HG03469 (cell line): ENCODE data around the gene DACT1.

Source experiments
- ATAC-seq: cut with Tn5 transposase; IDR thresholded peaks from one replicate; pipeline ENCODE4 v1.9.1; 2021; ENCODE audit warnings: mild to moderate bottlenecking, moderate library complexity, moderate number of reproducible peaks; ENCODE audit not compliant: unreplicated experiment

Gene DACT1

GRCh38 chr14:58663494-58664111 is 25.8 kb downstream of the DACT1 start:
- ATAC-seq: no peak

- no peak for ATAC-seq
Measured at GRCh38 chr14:58665773-58666500, 28.2 kb downstream of the DACT1 start.

DNA sequence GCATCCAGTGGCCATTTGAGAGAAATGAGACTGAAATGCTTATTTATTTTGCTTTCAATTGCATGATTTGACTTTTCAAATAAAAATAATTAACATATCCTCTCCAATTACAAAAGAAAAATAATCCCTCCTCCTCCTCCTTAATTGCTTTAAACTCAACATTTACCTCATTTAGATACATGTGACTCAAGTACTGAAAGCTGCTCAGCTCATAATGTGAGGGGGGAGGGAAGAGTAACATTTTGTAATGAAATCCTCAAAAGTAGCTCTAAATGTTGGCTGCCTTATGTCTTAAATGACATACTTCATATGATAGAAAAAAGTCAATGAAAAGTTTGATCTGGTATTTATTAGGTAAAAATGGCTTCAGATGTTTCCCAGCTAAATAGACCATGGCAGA is 29.0 kb downstream of the DACT1 start:
- no peak for ATAC-seq

DNA sequence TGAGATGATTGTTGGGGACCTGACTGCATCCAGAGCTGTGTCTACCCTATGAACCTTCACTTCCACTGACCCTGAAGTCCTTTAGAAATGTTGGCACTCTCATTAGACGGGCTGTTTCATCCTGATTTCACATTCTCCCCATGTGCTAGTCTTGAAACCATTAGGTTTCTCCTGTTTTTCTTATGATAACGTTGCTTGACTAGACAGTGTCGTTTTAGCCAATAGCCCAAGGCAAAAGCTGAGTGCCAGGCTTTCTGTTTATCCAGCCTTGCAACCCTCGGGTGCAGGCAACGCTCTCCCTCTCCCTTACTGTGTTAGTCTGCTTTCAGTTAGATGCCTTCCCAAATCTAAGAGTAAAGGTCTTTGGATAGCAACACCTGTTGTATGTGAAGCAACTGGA is 30.1 kb downstream of the DACT1 start:
- ATAC-seq: no peak

DNA sequence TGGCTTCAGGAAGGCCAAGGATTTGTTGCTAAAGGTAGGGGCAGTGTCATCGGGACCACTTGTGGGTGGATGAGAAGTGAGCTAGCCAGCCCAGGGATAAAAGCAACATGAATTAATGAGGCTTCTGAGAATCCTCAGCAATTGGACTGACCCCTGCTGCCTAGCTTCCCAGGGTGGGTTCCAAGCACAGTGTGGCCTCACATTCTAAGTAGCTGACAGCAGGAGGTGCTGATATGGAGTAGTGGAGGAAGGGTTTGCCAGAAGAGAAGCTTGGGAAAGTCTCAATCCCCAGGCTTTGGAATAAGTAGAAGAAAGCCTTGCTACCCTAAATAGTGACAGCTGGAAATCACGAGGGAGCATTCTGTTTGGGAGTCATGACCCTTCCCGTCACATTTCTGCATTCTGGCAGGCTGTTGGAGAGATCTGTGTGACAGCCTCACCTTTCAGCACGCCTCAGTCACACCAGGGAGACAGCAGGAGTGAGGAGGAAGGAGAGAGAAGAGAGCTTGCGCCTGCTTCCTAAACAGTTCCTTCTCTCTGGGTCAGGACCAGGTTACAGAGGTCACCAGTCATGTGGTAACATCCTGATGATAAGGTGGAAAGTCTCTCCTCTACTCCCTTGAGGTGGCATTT is 31.2 kb downstream of the DACT1 start:
- ATAC-seq: no peak

DNA sequence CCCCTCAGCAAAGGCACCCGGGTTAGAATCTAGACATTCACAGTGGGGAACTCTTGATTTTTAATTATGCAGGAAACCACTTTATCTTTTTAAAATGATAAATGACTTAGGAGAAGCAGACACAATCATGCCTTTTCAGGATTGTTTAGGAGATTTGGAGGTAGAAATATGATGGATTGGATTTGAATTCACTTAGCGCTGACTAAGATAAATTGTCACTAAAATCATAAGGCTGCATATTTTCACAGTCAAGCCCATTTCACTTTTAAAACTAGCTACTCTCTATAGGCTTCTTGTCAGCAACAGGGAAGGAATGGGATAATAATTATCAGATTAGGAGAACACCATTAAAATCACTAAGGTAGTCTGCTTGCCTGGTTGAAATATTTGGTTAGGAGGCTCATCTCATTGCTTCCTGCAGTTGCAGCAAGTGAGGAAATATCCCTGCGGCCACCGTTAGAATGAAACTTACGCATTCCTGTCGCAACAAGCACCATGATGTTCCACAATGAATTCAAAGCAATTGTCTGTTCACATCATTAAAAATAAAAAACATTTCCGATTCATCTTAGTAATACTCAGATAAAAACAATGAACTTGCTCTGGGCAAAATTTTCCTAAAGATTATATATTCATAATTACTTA is 31.9 kb downstream of the DACT1 start:
- no peak for ATAC-seq

- no peak for ATAC-seq
Measured at GRCh38 chr14:58671024-58671423, 33.3 kb downstream of the DACT1 start.

DNA sequence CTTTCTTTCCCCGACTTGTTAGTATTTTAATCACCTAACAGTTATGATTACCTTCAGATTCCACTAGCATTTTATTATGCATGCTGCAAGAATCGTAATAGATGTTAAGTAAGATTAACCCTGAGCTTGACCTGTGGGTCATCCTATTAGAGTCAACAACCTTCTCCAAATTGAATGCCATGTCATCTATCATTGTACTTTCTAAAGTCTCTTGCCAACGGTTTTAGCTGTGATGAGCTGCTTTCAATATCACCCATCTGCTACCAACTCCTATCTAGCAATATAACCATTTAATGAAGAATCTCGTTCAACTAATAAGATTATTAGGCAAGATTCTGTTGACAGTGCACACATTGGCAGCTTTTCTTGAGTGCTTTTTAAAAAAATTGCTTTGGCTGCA is 33.7 kb downstream of the DACT1 start:
- ATAC-seq: no peak

DNA sequence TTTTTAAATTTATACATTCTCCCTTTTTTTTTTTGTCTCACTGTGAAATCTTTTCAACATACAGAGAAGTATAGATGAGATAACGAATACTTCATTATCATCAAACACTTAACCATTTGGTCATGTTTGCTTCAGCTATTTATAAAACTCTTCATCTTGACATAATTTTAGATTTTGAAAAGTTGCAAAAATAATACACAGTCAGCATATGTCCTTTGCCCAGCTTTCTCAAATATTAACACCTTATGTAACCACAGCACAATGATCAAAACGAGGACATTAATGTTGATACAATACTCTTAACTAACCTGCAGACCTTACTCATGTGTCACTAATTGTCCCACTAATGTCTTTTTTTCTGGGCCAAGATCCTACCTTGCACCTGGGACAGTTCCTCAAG is 36.0 kb downstream of the DACT1 start:
- no peak for ATAC-seq

DNA sequence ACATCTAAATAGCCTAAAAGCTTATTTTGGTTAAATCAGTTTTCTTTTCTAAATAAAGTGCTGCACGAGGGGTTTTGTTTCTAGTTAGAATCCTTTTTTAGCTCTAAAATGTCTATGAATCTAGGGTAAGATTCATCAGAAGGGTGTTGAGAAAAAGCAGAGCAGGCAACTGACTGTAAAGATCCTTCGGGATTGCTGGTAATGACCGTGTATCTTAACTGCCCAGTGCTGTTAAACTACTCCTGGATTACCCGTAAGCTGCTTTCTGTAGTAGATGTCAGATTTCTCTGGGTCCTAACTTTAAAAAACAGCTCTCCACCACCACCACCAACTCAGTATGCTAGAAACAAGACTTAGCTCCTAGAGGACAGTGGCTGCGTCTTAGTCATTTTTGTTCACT is 39.2 kb downstream of the DACT1 start:
- no peak for ATAC-seq

GRCh38 chr14:58677517-58677916 is 39.8 kb downstream of the DACT1 start:
- no peak for ATAC-seq

DNA sequence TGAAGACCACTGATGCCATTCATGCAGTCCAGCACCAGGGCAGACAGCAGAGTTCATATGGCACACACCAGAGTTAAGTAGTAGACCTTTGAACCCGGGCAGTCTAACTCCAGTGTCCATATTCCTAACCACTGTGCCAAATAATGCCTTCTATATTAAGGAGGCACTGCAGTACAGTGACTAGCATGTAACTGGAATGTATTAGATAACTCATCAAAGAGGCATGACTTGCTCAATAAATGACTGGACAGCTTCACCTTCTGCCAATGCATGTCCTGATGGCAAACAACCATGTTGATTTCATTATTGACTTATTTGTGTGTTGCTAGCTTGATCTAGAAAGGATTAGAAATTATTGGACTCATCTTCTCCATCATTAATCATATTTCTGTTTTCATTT is 40.2 kb downstream of the DACT1 start:
- ATAC-seq: no peak

DNA sequence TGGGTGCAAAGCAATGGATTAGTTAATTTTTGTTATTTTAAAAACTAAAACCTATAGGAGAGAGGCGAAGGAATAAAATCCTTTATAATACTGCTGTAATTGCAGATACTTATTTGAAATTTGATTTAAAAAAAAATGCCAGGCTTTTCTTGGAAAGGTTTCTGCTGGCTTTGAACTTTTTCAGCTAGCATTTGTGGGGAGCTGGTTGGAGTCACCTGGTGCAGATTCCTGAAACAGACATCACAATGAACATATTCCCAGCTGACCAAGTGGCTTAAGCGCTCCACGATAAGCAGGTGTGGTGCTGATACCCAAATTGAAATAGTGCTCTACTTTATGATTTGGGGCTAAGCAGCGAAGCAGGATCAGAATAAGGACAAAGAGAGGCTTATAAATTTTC is 42.9 kb downstream of the DACT1 start:
- ATAC-seq: no peak

DNA sequence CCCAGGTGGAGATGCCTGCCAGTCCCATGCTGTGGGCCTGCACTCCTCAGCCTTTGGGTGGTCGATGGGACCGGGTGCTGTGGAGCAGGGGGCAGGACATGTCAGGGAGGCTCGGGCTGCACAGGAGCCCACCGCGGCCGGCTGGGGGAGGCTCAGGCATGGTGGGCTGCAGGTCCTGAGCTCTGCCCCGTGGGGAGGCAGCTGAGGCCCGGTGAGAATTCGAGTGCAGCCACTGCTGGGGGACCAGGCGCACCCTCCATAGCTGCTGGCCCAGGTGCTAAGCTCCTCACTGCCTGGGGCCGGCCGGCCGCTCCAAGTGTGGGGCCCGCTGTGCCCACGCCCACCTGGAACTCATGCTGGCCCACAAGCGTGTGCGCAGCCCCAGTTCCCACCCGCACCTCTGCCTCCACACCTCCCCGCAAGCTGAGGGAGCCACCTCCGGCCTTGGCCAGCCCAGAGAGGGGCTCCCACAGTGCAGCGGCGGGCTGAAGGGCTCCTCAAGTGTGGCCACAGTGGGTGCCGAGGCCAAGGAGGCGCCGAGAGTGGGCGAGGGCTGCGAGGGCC is 49.6 kb downstream of the DACT1 start:
- no peak for ATAC-seq

DNA sequence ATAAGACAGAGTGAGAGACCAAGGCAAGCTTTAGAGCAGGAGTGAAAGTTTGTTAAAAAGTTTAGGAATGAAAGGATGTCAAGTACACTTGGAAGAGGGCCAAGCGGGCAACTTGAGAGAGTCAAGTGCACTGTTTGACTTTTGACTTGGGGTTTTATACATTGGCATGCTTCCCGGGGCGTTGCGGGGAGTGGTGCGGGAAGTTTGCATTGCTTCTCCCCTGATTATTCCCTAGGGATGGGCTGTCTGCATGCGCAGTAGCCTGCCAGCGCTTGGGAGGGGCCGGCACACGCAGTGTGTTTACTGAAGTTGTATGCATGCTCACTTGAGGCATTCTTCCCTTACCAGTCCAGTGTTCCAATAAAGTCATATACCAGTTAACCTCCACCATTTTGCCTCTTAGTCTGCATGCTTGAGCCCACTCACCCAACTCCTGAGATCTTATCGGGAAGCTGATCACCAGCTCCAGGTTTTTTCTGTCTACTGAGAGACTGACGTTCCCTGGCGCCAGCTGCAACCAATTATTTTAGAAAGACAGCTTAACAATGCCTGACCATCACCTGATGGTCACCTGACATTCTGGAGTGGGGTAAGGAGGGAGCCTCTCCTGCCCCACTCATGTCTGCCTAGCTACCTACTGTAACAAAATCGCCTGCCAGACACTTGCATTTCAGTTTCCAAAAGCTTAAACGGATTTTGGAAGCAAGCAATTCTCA is 53.2 kb downstream of the DACT1 start:
- no peak for ATAC-seq

- ATAC-seq: no peak
Measured at GRCh38 chr14:58693048-58693447, 55.3 kb downstream of the DACT1 start.

DNA sequence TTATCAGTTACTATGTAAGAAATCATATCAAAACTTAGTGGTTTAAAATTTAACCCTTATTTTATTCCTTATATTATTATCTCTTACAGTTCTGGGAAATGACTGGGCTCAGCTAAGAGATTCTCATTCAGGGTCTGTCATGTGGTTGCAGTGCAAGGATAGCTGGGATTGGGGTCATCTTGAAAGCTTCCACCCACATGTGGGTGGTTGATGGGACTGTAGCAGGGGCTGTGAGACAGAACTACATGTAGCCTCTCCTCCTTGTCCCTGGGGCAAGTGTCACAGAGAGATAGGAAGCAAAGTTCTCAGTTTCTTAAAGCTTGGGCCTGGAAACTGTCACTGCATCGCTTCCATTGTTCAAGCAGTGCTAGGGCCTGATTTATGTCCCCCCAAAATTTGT is 57.8 kb downstream of the DACT1 start:
- no peak for ATAC-seq

- no peak for ATAC-seq
Measured at GRCh38 chr14:58697266-58697929, 59.6 kb downstream of the DACT1 start.
